HG02885 (cell line): ENCODE measurements around the gene ZDHHC11B.

Source experiments
- ATAC-seq: cut with Tn5 transposase; IDR thresholded peaks from one replicate; pipeline ENCODE4 v1.9.1; 2021; ENCODE audit warnings: mild to moderate bottlenecking; ENCODE audit not compliant: unreplicated experiment, poor library complexity

Gene ZDHHC11B

GRCh38 chr5:664994-665360 lies 119.6 kb downstream of the ZDHHC11B start:
- ATAC-seq: no peak

DNA sequence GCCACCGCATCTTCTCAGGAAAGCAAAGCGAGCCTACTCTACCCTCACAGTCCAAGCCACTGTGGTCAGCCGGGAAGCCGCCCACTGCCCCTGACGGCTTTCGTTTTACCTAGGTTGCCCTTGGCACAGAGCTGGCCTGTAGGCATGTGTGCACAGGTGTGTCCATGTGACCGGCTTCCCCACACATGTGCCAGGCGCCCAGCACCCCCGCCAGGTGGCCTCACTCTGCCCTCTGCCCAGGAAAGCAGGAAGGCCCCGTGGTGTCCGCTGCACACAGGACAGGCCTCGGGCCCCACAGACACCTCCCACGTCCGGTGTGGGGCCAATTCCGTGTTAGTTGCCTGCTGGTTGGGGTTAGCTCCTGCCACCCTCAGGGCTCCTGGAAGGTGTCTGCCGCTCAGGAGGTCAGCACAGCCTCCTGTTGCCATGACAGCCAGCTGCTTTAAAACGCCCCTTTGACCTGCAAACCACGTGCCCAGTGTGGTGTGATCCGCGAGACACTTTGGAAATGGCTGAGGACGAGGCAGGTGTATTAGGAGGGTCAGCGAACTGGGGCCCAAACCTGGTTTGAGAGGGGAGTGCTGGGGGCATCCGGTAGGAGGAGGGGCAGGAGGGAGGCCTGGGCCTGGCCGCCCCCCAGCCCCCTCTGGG lies 120.1 kb downstream of the ZDHHC11B start:
- ATAC-seq: no peak

DNA sequence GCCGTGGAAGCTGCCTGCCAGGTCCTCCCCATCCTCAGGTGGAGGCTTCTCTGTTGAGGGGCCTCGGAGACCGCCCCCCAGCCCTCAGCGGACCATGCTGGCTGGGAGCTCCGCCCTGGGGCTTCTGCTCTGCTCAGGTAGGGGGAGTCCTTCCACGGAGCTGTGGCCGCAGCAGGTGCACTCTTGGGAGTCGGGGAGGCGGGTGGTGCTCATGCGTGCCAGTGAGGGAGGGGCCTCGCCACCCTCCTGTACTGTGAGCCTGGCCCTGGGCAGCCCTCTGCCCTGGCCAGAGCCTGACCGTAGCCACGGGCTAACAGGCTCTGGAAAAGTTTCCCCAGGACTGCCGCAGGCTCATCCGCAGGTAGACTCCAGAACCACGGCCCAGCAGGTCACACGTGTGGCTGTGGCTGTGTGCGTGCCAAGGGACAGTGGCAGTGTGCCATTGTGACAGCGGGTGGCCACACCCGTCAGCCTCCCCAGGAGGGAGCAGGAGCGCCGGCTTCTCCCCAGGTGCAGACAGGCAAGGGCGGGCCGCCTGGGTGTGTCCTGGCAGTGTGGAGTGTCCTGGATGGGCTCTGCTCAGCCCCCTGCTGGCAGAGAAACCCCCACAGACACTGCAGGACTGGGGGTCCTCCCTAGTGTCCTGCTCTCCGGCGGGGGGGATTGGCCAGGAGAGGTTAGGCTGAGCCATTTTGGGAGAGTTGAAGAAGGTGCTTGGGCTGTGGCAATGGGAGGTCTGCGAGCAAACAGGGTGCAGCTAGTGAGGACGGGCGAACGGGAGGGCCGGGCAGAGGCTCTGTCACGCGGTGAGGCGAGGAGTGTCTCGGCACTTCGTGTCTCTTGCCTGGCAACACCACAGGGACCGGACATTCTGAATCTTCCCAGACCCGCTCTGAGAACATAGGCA lies 120.8 kb downstream of the ZDHHC11B start:
- no peak for ATAC-seq

- no peak for ATAC-seq
Observed at GRCh38 chr5:662751-663435, 121.6 kb downstream of the ZDHHC11B start.

DNA sequence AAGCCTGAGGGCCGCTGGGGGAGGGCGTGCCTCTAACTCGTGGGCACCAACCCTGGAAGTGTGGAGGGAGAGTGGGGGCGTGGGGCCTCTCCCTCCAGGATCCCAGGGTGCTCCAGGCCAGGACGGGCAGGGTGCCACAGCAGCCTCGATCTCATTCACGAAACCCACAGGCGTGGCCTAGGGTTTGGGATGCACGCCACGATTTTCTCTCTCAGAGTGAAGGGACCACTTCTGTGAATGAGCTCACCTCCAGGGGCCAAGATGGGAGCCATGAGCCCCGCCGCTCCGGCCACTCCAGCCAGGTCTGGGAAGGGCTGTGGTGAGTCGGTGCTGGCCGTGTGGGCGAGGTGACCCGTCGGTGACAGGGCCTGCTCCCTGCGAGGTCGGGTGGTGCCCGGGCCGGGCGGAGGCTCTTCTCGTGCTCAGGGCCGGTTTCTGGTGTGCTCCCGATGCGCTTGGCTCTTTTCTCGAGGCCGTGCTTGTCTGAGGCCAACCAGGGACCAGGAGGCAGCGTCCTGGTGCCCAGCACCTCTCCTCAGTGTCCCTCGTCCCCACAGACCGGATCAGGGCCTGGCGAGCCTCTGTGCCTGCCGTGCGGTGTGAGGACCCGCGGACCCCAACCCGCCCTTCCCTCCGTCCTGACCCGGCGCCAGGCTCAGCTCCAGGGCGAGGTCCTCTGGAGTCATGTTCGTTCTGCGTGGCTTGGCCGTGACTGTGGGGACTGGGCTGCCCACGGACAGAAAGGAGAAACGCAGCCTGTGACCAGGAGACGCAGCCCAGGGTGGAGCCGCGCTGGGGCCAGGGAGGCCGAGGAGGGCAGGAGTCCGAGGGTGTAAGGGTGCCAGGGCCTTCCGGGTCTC lies 122.4 kb downstream of the ZDHHC11B start:
- no peak for ATAC-seq

DNA sequence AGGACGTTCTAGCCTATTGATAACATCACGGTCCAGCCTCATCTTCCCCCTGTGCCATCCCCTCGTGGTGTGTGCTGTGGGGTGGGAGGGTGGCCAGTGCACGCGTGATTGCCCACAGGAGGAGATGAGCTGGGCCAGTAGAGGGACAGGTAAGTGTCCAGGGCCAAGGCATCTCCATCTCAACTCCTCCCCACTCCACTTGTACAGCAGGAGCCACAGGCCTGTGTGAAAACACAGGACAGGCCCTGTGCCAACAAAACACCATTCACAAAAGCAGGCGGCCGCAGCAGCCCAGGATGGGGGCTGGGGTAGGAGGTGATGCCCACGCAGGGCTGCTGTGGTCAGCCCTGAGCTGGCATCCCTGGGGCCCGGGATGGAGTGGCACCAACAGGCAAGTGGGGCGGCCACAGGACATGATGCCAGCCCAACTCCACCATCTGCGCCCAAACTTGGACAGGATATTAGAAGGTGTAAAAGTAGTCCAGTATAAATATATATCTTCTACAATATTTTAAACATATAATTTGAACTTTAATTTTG lies 124.0 kb downstream of the ZDHHC11B start:
- ATAC-seq: no peak
